Measurements from ENCODE around the gene SLC43A2. TPM values are rescaled to one million over a fixed set of nuclear protein-coding genes. Genes with fewer than 3 reads are reported as not detected.
"Not testable (repeated sequence)": the region's sequence is repeated elsewhere in the genome, so short reads cannot be mapped to it uniquely, and the experiment has no call there.

SLC43A2 gene
- total RNA-seq, 1 experiment from 2014 or later: 0.06 TPM

DNA sequence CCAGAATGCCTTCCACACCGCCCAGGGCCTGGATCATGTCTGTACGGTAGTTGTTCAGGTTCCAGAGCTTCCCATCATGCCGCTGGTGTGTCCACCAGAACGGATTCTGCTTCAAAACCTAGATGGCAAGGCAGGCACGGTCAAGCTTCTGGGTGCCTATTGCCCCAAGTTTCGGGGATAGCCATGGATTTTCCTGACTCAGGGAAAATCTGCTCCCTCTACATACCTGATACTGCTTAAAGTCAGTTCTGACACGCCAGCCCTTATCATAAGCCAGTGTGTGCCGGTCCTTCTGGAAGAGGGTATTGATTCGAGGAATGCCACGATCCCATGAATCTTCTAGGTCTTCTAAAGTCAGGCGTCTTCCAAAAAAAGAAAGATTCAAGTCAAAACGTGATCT lies 32.4 kb upstream of the SLC43A2 start:
- ChIA-PET CTCF (interaction anchor here (0.6 to 1.0 kb wide), 2 partner anchors 8 to 100 kb away, joined by 3 read pairs; no protein-coding TSS in a partner anchor), POLR2A (ENCODE audit: low non-redundant PET) (no interaction called here)
- intact Hi-C loops (cut with micrococcal nuclease; ENCODE audit: unreplicated experiment): no loop called here
- TF ChIP-seq EZH2 (IDR thresholded peaks at IDR 0.05; ENCODE audit: borderline replicate concordance, low read depth, low read length, poor library complexity, severe bottlenecking): no peak
- TF ChIP-seq, protein P1, sequence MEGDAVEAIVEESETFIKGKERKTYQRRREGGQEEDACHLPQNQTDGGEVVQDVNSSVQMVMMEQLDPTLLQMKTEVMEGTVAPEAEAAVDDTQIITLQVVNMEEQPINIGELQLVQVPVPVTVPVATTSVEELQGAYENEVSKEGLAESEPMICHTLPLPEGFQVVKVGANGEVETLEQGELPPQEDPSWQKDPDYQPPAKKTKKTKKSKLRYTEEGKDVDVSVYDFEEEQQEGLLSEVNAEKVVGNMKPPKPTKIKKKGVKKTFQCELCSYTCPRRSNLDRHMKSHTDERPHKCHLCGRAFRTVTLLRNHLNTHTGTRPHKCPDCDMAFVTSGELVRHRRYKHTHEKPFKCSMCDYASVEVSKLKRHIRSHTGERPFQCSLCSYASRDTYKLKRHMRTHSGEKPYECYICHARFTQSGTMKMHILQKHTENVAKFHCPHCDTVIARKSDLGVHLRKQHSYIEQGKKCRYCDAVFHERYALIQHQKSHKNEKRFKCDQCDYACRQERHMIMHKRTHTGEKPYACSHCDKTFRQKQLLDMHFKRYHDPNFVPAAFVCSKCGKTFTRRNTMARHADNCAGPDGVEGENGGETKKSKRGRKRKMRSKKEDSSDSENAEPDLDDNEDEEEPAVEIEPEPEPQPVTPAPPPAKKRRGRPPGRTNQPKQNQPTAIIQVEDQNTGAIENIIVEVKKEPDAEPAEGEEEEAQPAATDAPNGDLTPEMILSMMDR (conservative IDR thresholded peaks at IDR 0.05; ENCODE audit: low read depth, low read length): no peak
- no peaks in the 10 kb centered on the region for H3K27me3 ChIP-seq (replicated peaks; ENCODE audit: insufficient read depth, low read depth, low read length, poor library complexity)
- H3K4me1 ChIP-seq (ENCODE audit: insufficient read depth, low read length, poor library complexity, severe bottlenecking): no peaks in the 10 kb centered on the region
- peaks cover 92% of the 10 kb centered on the region for H3K36me3 ChIP-seq (ENCODE audit: insufficient read depth, low read length, poor library complexity, severe bottlenecking)
- H3K4me3 ChIP-seq (ENCODE audit: low read depth, low read length, poor library complexity, severe bottlenecking): no peak overlapping the region
- H3K27ac ChIP-seq (ENCODE audit: low read depth, low read length, poor library complexity, severe bottlenecking): no peak overlapping the region
- no peaks in the 10 kb centered on the region for H3K9me3 ChIP-seq (ENCODE audit: low read depth, low read length, poor library complexity, severe bottlenecking)
- DNase-seq (ENCODE audit: low spot score): no peak
- no TSS peak for BruUV-seq (replicated peaks)

DNA sequence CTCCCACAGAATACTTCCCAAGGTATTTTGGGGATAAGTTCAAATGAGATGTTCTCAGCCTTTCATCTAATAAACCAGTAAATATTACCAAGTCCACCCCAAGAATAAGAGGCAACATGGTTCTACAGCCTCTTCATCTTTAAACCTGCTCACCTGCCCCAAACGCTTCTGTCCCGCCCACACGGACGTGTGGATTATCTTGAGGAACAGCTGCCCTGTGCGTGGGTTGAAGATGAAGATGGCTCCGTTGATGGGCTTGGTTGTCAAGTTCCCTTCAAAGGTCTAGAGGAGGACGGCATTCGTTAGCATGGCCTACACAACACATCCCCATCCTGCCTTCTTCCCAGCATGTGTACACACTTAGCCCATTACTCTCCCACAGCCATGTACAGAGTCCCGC lies 29.5 kb upstream of the SLC43A2 start:
- H3K4me1 ChIP-seq (ENCODE audit: insufficient read depth, low read length, poor library complexity, severe bottlenecking): no peaks in the 10 kb centered on the region
- DNase-seq (ENCODE audit: low spot score): no peak
- no peak for TF ChIP-seq EZH2 (IDR thresholded peaks at IDR 0.05; ENCODE audit: borderline replicate concordance, low read depth, low read length, poor library complexity, severe bottlenecking)
- TF ChIP-seq, protein P1 (conservative IDR thresholded peaks at IDR 0.05; ENCODE audit: low read depth, low read length): no peak
- BruUV-seq (replicated peaks): no TSS peak
- intact Hi-C loops (cut with micrococcal nuclease; ENCODE audit: unreplicated experiment): no loop called here
- H3K27ac ChIP-seq (ENCODE audit: low read depth, low read length, poor library complexity, severe bottlenecking): no peak overlapping the region
- H3K27me3 ChIP-seq (replicated peaks; ENCODE audit: insufficient read depth, low read depth, low read length, poor library complexity): no peaks in the 10 kb centered on the region
- POLR2A ChIA-PET (ENCODE audit: low non-redundant PET): no interaction called here
- H3K9me3 ChIP-seq (ENCODE audit: low read depth, low read length, poor library complexity, severe bottlenecking): no peaks in the 10 kb centered on the region
- H3K4me3 ChIP-seq (ENCODE audit: low read depth, low read length, poor library complexity, severe bottlenecking): no peak overlapping the region
- H3K36me3 ChIP-seq (ENCODE audit: insufficient read depth, low read length, poor library complexity, severe bottlenecking): peaks cover 97% of the 10 kb centered on the region
- CTCF ChIA-PET: no interaction called here

DNA sequence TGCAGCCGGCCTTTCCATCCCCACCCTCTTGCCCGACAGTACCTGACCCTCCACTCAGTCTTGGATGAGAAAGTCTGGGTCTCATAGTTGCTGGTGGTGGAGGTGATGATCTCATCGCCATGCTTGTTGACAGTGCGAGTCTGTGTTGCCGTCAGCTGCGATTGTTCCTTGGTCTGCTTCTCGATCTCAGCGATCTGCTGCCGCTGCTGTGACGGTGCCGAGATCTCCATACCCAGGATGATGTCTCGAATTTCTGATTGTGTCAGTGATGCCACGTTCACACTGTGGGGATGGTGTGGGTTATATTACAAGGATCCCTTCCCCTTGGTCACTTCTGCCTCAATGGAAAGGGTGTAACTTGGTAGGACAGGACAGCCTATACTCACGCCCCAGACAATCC lies 25.1 kb upstream of the SLC43A2 start:
- no peak overlapping the region for H3K4me3 ChIP-seq (ENCODE audit: low read depth, low read length, poor library complexity, severe bottlenecking)
- no peaks in the 10 kb centered on the region for H3K9me3 ChIP-seq (ENCODE audit: low read depth, low read length, poor library complexity, severe bottlenecking)
- H3K27ac ChIP-seq (ENCODE audit: low read depth, low read length, poor library complexity, severe bottlenecking): no peak overlapping the region
- peaks cover 85% of the 10 kb centered on the region for H3K36me3 ChIP-seq (ENCODE audit: insufficient read depth, low read length, poor library complexity, severe bottlenecking)
- POLR2A ChIA-PET (ENCODE audit: low non-redundant PET): interaction anchor here (0.5 kb wide), 1 partner anchor 13 kb away, joined by 3 read pairs; no protein-coding TSS in a partner anchor
- DNase-seq (ENCODE audit: low spot score): no peak
- CTCF ChIA-PET: no interaction called here
- H3K27me3 ChIP-seq (replicated peaks; ENCODE audit: insufficient read depth, low read depth, low read length, poor library complexity): no peaks in the 10 kb centered on the region
- intact Hi-C loops (cut with micrococcal nuclease; ENCODE audit: unreplicated experiment): no loop called here
- peaks cover 6% of the 10 kb centered on the region for H3K4me1 ChIP-seq (ENCODE audit: insufficient read depth, low read length, poor library complexity, severe bottlenecking)
- TF ChIP-seq EZH2 (IDR thresholded peaks at IDR 0.05; ENCODE audit: borderline replicate concordance, low read depth, low read length, poor library complexity, severe bottlenecking): no peak
- TF ChIP-seq, protein P1 (conservative IDR thresholded peaks at IDR 0.05; ENCODE audit: low read depth, low read length): no peak
- no TSS peak for BruUV-seq (replicated peaks)

DNA sequence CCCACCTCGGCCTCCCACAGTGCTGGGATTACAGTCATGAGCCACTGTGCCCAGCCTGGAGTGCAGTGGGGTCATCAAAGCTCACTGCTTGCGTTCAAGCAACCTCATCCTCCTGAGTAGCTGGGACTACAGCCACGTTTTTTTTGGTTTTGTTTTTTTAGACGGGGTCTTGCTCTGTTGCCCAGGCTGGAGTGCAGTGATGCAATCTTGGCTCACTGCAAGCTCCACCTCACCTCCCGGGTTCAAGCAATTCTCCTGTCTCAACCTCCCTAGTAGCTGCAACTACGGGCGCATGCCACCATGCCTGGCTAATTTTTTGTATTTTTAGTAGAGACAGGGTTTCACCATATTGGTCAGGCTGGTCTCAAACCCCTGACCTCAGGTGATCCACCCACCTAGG lies 24.2 kb upstream of the SLC43A2 start:
- CTCF ChIA-PET; H3K27me3 ChIP-seq (replicated peaks; ENCODE audit: insufficient read depth, low read depth, low read length, poor library complexity); POLR2A ChIA-PET (ENCODE audit: low non-redundant PET); BruUV-seq (replicated peaks); H3K27ac ChIP-seq (ENCODE audit: low read depth, low read length, poor library complexity, severe bottlenecking); intact Hi-C loops (cut with micrococcal nuclease; ENCODE audit: unreplicated experiment); H3K9me3 ChIP-seq (ENCODE audit: low read depth, low read length, poor library complexity, severe bottlenecking); H3K4me3 ChIP-seq (ENCODE audit: low read depth, low read length, poor library complexity, severe bottlenecking); DNase-seq (ENCODE audit: low spot score): not testable (repeated sequence)
- H3K36me3 ChIP-seq (ENCODE audit: insufficient read depth, low read length, poor library complexity, severe bottlenecking): peaks cover 75% of the 10 kb centered on the region
- peaks cover 12% of the 10 kb centered on the region for H3K4me1 ChIP-seq (ENCODE audit: insufficient read depth, low read length, poor library complexity, severe bottlenecking)

All from A673 (cell line).